Middle frontal gyrus (tissue), 1 donor: ENCODE data around the gene OXSR1.

ENCODE experiments used
- DNase-seq: peaks from one replicate; pipeline ENCODE4 v3.0.0-alpha.2; 2015; ENCODE audit warnings: low spot score; ENCODE audit errors: extremely low spot score

The OXSR1 gene

DNA sequence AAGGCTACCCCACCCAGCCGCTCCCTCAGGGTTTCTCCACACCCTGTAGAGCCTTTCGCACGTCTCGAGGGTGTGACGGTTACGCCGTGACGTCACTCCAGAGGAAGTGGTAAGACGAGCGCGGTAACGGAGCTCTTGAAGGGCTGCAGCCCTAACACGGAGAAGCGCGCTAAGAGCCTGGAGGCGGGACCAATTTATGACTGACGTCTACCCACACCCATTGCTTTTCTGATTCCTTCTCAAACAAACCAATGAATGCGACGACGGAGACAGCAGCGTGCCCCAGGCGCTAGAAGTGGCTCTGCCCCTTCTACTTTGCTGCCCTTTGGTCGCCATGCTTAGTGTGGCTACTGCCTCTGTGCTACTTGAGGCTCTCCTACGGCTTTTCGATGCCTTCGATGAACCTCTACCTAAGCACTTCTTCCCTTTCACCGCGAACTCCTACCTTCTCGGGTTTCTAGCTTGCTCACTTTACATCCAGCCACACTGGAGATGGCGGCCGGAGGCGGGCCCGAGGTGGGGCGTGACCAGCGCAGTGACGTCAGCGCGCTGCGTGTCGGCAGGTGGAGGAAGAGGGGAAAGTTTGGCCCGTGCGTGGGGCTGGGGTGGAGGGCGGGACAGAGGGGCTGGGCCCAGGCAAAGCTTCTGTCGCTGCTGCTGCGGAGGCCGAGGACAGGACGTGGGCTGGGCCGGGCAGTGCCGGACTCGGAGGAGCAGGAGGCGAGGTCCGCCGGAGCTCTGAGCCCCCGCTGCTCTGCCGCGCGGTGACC, at the start of gene OXSR1:
TSS of gene OXSR1 (plus strand) at position 586 of the 770 bp plus-strand sequence. CDS start 340 bp downstream, outside the sequence.
- peak; percentile 98 for DNase-seq

DNA sequence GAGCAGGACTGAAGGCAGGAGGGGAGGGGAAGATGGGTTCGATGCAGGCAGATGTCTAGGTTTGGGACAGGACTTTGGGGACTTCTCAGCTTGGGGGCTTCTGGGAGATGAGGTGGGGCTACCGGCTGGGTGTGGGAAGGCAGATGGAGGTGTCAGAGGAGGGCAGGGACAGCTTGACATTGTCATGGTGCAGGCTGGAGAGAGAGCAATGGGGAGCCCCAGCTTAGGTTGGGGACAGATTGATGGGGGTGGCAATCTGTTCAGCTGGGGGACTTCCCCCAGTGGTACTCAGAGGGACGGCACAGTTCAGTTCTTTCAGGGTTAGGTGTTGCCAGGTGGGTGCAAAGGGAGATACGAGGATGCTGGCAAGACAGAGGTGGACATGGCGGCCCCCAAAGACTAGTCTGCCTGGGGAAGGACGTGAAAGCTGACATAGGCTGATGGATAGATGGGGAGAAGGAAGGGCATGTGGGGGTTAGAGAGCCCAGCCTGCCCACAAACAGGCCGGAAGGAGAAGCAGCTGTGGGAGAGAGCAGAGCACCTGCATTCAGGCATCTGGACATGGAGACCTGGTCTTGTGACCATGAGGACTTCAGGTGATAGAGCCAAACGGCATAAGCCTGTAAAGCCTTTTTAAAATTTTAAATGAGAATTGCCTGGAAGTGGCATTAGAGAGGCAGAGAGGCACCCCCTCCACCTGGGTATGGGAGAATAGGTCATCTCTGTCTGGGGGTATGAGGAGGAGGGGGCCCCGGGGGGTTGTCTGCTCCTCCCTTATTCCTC, 49.5 kb upstream of the OXSR1 start:
- DNase-seq: no peak

DNA sequence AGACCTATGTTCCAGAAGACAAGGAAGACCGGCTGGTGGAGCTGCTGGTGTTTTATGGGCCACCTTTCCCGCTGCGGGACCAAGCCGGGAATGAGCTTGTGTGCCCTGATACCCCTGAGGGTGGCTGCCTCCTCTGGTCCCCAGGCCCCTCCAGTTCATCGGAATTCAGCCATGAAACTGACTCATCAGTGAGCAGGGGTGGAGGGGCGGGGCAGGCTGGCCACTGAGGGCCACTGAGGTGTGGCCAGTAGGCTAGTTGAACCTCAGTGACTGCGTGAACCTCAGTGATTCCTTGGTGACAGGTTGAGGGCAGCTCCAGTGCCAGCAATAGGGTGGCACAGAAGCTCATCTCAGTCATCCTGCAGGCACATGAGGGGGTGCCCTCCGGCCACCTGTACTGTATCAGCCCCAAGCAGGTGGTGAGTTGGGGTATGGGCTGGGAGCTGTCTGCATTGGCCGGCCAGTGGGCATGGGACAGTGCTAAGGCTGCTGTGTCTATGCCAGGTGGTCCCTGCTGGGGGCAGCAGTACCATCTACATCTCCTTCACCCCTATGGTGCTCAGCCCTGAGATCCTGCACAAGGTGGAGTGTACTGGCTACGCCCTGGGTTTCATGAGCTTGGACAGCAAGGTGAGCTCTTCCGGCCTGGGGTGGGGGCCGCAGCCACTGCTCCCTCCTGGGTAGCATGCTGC, 48.7 kb upstream of the OXSR1 start:
- no peak for DNase-seq

DNA sequence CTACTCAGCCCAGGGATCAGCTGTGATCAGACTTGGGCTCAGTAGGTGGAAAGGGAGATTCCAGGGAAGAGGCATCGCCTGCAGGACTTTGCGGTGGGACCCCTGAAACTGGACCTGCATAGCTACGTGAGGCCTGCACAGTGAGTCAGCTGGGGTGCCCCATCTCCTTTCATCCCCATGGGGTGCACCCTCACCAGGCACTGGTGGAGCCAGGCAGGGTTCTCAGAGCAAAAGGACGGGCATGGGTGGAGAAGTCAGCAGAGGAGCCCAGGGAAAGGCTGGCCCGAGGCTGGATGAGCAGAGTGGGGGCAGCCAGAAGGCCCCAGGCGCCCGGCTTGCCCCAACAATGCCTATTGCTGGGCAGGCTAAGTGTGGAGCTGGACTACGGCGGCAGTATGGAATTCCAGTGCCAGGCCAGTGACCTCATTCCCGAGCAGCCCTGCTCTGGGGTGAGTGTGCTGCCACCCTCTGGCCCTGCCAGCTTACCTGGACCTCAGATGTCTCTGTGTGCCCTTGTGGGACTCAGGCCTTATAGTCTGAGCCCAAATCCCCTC, 48.1 kb upstream of the OXSR1 start:
- no peak for DNase-seq

DNA sequence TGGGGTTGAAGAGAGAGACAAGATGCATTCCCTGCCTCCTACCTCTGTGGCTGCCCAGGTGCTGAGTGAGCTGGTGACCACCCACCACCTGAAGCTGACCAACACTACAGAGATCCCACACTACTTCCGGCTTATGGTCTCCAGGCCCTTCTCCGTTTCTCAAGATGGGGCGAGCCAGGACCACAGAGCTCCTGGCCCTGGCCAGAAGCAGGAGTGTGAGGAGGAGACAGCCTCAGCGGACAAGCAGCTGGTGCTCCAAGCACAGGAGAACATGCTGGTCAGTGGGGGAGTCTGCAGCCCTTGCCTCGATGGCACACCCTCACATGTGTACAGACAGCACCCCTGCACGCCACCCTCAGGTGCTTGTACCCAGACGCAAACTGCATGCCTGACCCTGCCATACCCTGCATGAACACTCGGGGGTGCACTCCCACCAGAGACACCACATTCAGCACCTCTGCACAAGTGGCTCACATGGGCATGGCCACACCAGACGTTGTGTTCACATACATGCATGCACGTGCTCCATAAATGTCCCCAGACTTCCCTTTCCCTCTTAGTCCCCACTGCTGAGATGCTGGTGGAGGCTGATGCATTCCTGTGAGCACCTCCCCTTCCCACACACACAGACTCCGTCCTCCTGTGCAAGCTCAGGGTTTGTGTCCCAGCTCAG, 47.5 kb upstream of the OXSR1 start:
- no peak for DNase-seq

DNA sequence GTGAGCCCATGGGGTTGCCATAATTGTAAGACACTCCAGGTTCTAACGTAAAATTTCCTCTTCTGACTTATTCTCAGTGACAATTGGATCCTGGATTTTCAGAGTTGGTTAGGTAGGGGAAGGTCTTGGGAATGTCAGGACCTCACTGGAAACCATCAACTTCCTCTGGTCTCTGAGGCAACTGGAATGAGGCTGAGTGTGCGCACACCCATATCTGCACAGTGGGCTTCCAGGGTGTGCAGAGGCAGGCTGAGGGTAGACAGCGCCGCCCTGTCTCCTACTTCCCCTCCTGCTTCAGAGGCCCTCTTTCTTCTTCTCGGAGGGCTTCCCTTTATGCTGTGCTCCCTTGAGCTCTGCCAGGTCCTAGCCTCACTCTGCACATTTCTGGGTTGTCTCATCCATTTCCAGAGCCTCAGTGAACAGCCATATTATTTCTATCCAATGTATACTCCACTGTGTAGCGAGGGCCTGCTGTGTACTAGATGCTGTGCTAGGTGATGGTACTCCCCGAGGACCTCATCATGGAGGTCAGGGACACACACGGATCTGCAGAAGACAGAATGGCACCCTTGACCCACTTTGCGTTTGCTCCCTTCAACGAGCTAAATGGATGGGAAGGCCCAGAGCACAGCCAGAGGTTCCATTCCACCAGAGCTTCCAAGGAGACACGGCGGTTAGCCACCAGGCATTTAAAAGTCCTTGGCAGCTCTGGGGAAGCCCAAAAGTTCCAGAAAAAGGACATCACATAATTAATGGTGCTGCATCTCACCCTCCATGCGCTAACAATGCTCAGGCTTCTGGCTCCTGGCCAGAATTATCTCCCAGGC, 46.7 kb upstream of the OXSR1 start:
- no peak for DNase-seq

DNA sequence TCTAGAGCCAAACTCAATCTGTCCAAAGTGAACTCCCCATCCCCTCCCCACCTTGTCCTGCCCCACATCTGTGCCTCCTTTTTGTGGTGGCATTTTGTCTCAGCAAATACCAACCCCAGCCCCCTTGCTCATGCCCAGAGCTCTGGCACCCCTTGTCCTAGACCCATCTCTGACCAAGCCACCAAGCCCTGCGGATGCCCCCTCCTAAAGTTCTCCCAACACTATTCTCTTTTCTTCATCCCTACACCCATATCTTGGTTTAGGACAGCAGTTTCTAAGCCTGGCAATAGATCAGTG, 46.1 kb upstream of the OXSR1 start:
- DNase-seq: no peak

DNA sequence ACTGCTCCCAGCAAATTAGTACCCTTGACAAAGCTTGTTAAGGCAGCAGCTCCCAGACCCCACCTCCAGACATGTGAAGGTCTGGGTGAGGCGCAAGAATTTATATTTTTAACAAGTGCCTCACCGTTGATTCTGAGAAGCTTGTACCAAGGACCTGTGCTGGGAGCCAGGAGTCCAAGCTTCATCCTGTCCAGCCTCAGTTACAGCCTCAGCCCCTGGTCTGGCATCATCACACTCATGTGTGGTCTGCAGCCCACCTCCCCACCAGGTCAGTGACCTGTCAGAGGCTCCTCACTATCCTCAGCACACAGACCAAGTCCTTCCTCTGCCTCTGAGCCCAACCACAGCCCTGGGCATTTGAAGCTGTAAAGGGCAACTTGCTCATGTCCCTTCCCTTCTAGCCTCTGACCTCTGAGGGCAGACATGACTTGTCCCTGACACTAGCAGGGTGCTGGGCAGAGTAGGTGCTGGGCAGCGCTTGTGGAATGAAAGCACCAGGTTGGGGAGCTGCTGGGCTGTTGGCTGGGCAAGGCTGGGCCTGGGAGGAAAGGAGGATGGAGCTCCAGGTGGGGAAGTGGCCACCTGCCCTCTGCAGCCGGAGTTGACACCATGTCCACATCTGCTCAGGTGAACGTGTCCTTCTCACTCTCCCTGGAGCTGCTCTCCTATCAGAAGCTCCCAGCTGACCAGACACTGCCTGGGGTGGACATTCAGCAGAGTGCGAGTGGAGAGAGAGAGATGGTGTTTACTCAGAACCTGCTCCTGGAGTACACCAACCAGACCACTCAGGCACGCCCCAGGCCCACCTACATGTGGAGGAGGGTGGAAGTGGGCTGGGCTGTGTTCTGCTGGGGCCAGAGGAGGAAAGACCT, 45.3 kb upstream of the OXSR1 start:
- DNase-seq: no peak

DNA sequence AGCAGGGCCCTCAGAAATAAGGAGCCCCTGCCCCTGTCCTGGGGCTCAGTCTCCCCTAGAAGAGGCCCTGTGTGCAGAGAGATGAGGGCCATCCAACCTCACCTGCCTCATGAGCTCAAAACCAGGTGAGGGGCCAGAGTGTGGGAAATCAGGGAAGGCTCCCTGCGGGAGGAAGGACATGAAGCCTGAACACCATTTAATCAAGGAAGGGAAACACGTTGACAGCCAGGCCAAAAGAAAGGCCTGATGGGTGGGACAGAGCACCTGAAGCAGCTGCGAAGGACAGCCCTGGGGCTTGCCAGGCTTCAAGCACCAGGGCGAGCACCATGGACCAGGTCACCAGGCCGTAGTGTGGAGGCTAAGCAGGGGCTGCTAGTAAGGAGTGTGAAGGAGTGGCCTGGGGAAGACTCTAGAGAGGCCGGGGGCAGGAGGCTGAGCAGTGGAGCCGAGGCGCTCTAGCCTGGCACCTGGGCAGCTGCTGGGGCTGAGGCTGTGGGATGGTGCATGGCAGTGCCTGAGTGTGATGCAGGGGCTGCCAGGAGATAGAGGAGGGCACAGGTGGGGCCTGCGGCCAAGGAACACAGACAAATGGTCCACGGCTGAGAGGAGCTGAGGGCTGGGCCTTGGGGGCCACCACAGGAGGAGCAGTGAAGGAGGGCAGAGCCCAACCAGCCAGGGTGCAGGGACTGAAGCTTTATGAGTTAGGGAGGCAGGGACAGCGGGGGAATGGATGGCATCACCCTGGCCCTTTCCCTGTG, 44.5 kb upstream of the OXSR1 start:
- DNase-seq: no peak

DNA sequence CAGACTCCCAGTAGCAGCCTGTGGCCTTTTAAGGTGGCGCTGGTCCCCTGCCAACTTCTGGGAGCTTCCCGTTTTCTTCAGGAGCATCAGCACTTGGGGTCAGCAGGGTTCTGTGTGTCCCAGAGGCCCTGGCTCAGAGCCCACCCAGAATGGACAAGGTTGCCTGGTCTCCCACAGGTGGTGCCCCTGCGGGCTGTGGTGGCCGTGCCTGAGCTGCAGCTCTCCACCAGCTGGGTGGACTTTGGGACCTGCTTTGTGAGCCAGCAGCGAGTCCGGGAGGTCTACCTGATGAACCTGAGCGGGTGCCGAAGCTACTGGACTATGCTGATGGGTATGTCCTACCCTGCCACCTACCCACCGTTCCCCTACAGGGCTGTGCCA, 43.9 kb upstream of the OXSR1 start:
- DNase-seq: no peak

DNA sequence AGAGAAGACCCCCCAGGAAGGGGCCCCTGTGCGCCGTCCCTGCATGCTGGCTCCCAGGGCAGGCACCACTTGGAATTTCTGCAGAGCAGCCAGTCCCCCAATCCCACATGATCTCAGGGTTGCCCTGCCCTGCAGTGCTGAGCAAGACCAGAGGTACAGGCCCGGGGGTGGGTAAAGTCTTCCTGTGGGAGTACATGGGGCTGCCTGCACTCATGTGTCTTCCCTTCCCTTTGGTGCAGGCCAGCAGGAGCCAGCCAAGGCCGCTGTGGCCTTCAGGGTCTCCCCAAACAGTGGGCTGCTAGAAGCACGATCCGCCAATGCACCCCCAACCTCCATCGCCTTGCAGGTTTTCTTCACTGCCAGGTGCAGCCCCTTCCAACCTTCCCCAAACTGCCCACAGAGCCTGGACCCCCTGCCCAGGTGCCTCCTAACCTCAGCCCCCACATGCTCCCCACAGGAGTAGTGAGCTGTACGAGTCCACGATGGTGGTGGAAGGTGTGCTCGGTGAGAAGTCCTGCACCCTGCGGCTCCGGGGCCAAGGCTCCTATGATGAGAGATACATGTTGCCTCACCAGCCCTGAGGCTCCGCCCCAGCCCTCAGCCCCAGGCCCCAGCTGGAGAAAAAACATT, 43.4 kb upstream of the OXSR1 start:
- no peak for DNase-seq

DNA sequence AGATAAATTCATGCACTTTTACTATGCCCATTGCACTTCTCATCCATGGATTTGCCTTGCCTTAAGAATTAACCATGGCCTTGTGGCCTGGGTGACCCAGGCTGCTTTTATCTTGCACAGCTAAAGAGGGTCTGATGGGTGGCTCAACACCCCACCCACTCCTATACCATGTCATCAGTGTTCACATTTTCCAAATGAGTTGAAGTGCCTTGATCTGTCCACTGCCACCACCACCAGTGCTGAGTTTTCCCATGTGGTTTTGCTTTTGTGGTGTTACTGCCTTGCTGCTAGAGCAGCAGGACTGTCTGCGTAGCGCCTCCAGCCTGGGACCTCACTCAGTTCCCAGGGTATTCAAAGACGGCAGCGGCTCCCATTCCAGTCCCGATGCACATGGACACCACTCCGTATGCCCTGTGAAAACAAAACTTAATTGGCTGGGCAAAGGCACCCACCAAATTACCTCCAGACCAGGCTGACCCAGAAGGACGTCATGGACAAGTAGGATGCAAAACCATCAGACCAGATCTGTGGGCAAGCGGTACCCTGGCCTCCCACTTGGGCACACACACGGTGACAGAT, 42.5 kb upstream of the OXSR1 start:
- DNase-seq: no peak

DNA sequence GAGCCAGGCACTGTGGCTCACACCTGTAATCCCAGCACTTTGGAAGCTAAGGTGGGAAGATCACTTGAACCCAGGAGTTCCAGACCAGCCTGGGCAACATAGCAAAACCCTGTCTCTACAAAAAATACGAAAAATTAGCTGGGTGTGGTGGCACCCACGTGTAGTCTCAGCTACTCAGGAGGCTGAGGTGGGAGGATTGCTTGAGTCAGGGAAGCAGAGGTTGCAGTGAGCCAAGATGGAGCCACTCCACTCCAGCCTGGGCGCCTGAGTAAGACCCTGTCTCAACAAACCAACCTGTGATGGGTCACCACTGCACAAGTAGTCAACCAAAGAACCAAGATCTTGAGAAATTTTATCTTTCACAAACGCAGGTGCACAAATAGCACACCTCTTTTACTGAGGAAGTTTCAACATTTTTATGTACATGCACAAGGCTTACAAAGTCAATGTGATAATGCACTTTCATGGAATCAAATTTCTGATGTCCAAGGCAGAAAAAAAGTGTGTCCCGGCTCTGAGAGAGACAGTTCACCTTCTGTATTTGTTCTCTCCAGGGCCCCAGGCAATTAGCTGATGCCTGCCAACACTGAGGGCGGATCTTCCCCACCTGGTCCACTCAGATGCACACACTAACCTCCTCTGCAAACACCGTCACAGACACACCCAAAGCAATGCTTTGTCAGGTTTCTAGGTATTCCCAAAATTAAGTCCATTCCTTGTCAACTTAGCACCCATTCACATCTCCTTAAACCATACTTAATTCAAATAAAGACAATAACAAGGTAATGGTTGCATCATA, 40.8 kb upstream of the OXSR1 start:
- no peak for DNase-seq

DNA sequence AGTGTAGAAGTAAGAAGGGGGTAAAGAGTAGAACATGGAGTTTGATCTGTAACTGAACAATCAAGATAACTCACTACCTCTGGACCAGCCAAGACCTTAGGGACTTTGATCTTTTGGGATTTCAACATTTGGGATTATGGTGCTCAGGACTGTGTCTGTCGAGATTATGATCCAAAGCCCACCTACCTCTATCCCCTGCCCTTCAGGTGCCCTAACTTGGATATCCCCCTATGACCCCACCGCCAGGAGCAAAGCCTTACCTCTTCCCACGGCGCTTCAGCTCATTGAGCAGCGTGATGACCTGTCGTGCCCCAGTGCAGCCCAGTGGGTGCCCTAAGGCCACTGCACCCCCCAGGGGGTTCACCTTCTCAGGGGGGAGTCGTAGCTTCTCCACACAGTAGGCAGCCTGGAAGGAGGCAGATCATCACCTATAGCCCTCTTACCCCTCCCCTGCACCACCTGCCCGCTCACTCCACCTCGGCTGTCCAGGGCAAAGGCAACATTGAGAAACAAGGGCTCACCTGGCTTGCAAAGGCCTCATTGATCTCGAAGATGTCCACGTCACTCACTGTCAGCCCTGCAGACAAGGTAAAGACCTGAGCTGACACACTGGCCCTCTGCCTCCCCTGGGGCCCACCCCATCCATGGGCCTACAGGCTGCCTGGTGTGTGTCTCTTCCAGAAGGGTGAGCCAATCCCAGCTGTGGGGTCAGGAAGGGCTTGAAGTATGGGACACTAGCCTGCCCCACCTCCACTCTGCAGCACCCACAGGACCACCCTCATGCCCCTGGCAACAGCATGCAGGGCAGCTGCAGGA, 39.8 kb upstream of the OXSR1 start:
- no peak for DNase-seq

DNA sequence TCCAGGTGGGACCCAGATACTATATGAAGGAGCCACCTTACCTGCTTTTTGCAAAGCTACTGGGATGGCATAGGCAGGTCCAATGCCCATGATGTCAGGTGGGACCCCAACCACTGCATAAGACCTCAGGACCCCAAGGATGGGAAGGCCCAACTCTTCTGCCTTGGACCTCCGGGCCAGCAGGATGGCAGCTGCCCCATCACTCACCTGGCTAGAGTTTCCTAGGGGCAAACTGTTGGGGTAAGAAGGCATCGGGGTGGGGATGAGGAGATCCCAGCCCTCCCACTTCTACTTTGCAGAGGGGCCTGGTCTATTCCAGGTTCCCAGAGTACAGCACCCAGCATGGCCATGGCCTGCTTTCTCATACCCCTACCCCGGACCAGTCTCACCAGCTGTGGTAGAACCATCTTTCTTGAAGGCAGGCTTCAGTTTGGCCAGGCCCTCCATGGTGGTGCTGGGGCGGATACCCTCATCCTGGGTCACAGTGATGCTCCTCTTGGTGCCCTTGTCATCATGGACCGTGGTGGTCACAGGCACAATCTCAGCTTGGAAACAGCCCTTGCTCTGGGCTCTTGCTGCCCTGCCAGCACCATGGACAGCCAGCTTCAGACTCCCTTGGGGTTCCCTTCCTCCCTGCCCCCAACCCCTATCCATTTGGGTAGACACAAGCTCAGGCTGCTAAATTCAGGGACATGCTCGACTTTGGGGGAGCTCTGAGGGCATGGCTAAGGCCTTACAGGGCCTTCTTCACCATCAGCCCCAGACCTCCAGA, 39.0 kb upstream of the OXSR1 start:
- DNase-seq: no peak
